ENCODE measurements around the gene CYRIA.

- TF ChIP-seq, protein P1, sequence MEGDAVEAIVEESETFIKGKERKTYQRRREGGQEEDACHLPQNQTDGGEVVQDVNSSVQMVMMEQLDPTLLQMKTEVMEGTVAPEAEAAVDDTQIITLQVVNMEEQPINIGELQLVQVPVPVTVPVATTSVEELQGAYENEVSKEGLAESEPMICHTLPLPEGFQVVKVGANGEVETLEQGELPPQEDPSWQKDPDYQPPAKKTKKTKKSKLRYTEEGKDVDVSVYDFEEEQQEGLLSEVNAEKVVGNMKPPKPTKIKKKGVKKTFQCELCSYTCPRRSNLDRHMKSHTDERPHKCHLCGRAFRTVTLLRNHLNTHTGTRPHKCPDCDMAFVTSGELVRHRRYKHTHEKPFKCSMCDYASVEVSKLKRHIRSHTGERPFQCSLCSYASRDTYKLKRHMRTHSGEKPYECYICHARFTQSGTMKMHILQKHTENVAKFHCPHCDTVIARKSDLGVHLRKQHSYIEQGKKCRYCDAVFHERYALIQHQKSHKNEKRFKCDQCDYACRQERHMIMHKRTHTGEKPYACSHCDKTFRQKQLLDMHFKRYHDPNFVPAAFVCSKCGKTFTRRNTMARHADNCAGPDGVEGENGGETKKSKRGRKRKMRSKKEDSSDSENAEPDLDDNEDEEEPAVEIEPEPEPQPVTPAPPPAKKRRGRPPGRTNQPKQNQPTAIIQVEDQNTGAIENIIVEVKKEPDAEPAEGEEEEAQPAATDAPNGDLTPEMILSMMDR (conservative IDR thresholded peaks at IDR 0.05; ENCODE audit: low read depth, low read length), result no peak
- TF ChIP-seq EZH2 (IDR thresholded peaks at IDR 0.05; ENCODE audit: borderline replicate concordance, low read depth, low read length, poor library complexity, severe bottlenecking), result no peak
Measured at GRCh38 chr2:16657671-16658070, 8.0 kb downstream of the CYRIA start.
